AG09309 (cell line): ENCODE data around the gene GREB1.

ENCODE experiments used
- DNase-seq: peaks from one replicate; pipeline ENCODE4 v3.0.0-alpha.2; 2010; ENCODE audit warnings: low read depth
- H3K4me3 ChIP-seq: 2 replicates; pipeline ENCODE4 v1.5.1; 2011; ENCODE audit warnings: mild to moderate bottlenecking, low read depth, low read length, moderate library complexity; ENCODE audit not compliant: control insufficient read depth
- CTCF ChIP-seq: IDR thresholded peaks from 2 replicates; pipeline ENCODE4 v1.5.1; 2011; ENCODE audit warnings: mild to moderate bottlenecking, low read depth, low read length, inconsistent platforms; ENCODE audit not compliant: insufficient read depth, control insufficient read depth; ENCODE audit errors: missing control alignments

Gene GREB1

GRCh38 chr2:11578081-11578948 is 44.5 kb downstream of the GREB1 start:
- no peak overlapping the region for H3K4me3 ChIP-seq
- DNase-seq: no peak
- TF ChIP-seq CTCF: no peak

- no peak for DNase-seq
- H3K4me3 ChIP-seq: no peak overlapping the region
- TF ChIP-seq CTCF: no peak
Measured at GRCh38 chr2:11578986-11579774, 45.3 kb downstream of the GREB1 start.

- no peak overlapping the region for H3K4me3 ChIP-seq
- no peak for DNase-seq
- TF ChIP-seq CTCF: no peak
Measured at GRCh38 chr2:11579867-11580659, 46.2 kb downstream of the GREB1 start.

- no peak for TF ChIP-seq CTCF
- no peak for DNase-seq
- no peak overlapping the region for H3K4me3 ChIP-seq
Measured at GRCh38 chr2:11580697-11581096, 46.9 kb downstream of the GREB1 start.

- no peak for TF ChIP-seq CTCF
- no peak overlapping the region for H3K4me3 ChIP-seq
- DNase-seq: no peak
Measured at GRCh38 chr2:11581124-11581796, 47.4 kb downstream of the GREB1 start.
